Transverse colon (tissue), 3 donors: ENCODE measurements around the gene AMELY.

Experiments
- CTCF ChIP-seq, 5 experiments: fragments of 200-600 bp in 3 of 5; fragments of 450-650 bp in 2 of 5; sonication (generic) in 3 of 5; IDR thresholded peaks; 1 replicate in 2 of 5; 2 replicates in 3 of 5; pipeline ENCODE4 v1.5.1; 2016 to 2017; ENCODE audit warnings: antibody characterized with exemption in 5 of 5, inconsistent platforms in 3 of 5, mild to moderate bottlenecking in 2 of 5, moderate library complexity in 1 of 5
- EP300 ChIP-seq: sonication (generic); formaldehyde crosslinking; IDR thresholded peaks from one replicate; pipeline ENCODE4 v1.6.1; 2017; ENCODE audit warnings: antibody characterized with exemption, low read depth
- POLR2A ChIP-seq: fragments of 450-650 bp; IDR thresholded peaks from one replicate; pipeline ENCODE4 v1.6.1; 2016; ENCODE audit warnings: antibody characterized with exemption, mild to moderate bottlenecking, moderate library complexity

DNA sequence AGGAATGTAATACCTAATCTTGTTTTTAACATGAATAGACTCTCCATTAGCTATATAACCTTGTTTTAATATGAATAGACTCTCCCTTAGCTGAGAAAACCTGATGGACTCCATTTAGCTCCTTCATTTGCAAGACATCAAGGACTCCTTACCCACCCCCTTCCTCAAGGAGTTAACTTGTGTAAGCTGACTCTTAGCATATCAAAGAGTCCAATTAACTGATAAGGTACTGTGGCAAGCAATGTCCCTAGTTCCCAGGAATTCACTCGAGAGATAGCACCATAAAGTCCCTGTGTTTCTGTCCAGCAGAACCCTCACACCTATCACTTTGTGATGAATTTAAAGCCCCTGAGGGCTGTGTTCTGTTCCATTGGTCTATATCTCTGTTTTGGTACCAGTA, 16.3 kb downstream of the AMELY start:
- TF ChIP-seq POLR2A (no peak), EP300 (no peak), CTCF (IDR thresholded peaks at IDR 0.05) (no peak)
